GM12878 (cell line): ENCODE results near the gene ST6GALNAC3. TPM values are rescaled to one million over a fixed set of nuclear protein-coding genes. Genes with fewer than 3 reads are reported as not detected.

Experiments
- ATAC-seq: fragments of 200-7000 bp; cut with Tn5 transposase; 3 replicates; pipeline ENCODE4 v1.9.1; 2020; ENCODE audit warnings: mild to moderate bottlenecking, moderate library complexity
- BruUV-seq: library from RNA; stranded (reverse); fragments of 400-500 nt; replicated peaks from 2 replicates; lab custom pipeline; 2021; lab: Mats Ljungman, UMichigan
- CTCF ChIA-PET: fragments of 300-600 bp; sonication (Branson Sonifier 250); formaldehyde crosslinking; extraction: SDS; loops from one replicate; lab custom pipeline; 2021; ENCODE audit warnings: inconsistent platforms; lab: Yijun Ruan, JAX
- POLR2A ChIA-PET: fragments of 350-600 bp; formaldehyde crosslinking; extraction: SDS; loops from one replicate; lab custom pipeline; 2021; ENCODE audit warnings: inconsistent platforms; lab: Charles Lee
- RAD21 ChIA-PET: fragments of 300-600 bp; sonication (Branson Sonifier 250); formaldehyde crosslinking; loops from one replicate; lab custom pipeline; 2023; ENCODE audit warnings: antibody characterized with exemption; ENCODE audit not compliant: unreplicated experiment; lab: Charles Lee
- SMC1A ChIA-PET: fragments of 300-600 bp; sonication (Branson Sonifier 250); formaldehyde crosslinking; loops from one replicate; lab custom pipeline; 2023; ENCODE audit not compliant: unreplicated experiment, uncharacterized antibody; lab: Charles Lee
- DNase-seq: peaks from one replicate; pipeline ENCODE4 v3.0.0-alpha.2; 2011; ENCODE audit warnings: low read depth, low spot score
- FAIRE-seq: peaks from 3 replicates; lab custom pipeline; 2011; peaks lifted over from hg19 to GRCh38; lab: Jason Lieb, UNC
- H2AFZ ChIP-seq: 2 replicates; pipeline ENCODE4 v1.6.0; 2011; ENCODE audit warnings: low read depth, low read length, control low read depth; ENCODE audit not compliant: control insufficient read depth
- H3K27ac ChIP-seq: 2 replicates; pipeline ENCODE4 v1.5.1; 2011; ENCODE audit warnings: control low read depth; ENCODE audit not compliant: control insufficient read depth, insufficient read depth
- H3K27me3 ChIP-seq, 2 experiments: replicated peaks in 1 of 2; 2 replicates each; pipeline versions ENCODE4 v1.6.0 to v1.6.1; 2011; ENCODE audit warnings: low read length in 1 of 2; ENCODE audit not compliant: control insufficient read depth in 2 of 2, insufficient read depth in 2 of 2
- H3K36me3 ChIP-seq, 2 experiments: 2 replicates each; pipeline ENCODE4 v1.5.1; 2011; ENCODE audit warnings: low read length in 1 of 2; ENCODE audit not compliant: control insufficient read depth in 2 of 2, insufficient read depth in 2 of 2
- H3K4me1 ChIP-seq: 2 replicates; pipeline ENCODE4 v1.6.1; 2011; ENCODE audit warnings: mild to moderate bottlenecking, low read length, moderate library complexity, mixed read lengths; ENCODE audit not compliant: control insufficient read depth, insufficient read depth
- H3K4me2 ChIP-seq: 2 replicates; pipeline ENCODE4 v1.6.0; 2011; ENCODE audit warnings: control low read depth; ENCODE audit not compliant: control insufficient read depth, insufficient read depth
- H3K4me3 ChIP-seq: fragments of 200-600 bp; sonication (generic); 2 replicates; pipeline ENCODE4 v1.5.1; 2016
- H3K79me2 ChIP-seq: 2 replicates; pipeline ENCODE4 v1.6.0; 2011; ENCODE audit warnings: low read length; ENCODE audit not compliant: control insufficient read depth, insufficient read depth
- H3K9ac ChIP-seq: 2 replicates; pipeline ENCODE4 v1.8.0; 2011; ENCODE audit warnings: low read length, control low read depth, mixed read lengths; ENCODE audit not compliant: control insufficient read depth, insufficient read depth
- H3K9me3 ChIP-seq: replicated peaks from 3 replicates; pipeline ENCODE4 v1.5.1; 2011; ENCODE audit warnings: mild to moderate bottlenecking, low read length; ENCODE audit not compliant: control insufficient read depth, insufficient read depth
- H4K20me1 ChIP-seq: 2 replicates; pipeline ENCODE4 v1.6.0; 2011; ENCODE audit not compliant: control insufficient read depth, insufficient read depth
- BCL3 ChIP-seq: IDR thresholded peaks from 2 replicates; pipeline ENCODE4 v1.6.1; 2011; ENCODE audit warnings: borderline replicate concordance, low read depth, mild to moderate bottlenecking, moderate library complexity, low read length; ENCODE audit not compliant: insufficient read depth, poor library complexity, severe bottlenecking
- BHLHE40 ChIP-seq, 2 experiments: fragments of 450-650 bp in 1 of 2; IDR thresholded peaks; 2 replicates each; pipeline ENCODE4 v1.6.1; 2011 to 2017; ENCODE audit warnings: low read depth in 2 of 2, borderline replicate concordance in 1 of 2, improper control_type of control experiment in 1 of 2, low read length in 1 of 2, mild to moderate bottlenecking in 1 of 2
- BRCA1 ChIP-seq: IDR thresholded peaks from 2 replicates; pipeline ENCODE4 v1.6.1; 2011; ENCODE audit warnings: low read depth, low read length, improper control_type of control experiment
- ELK1 ChIP-seq: IDR thresholded peaks from 2 replicates; pipeline ENCODE4 v1.6.1; 2012; ENCODE audit warnings: low read depth, low read length, improper control_type of control experiment
- ESRRA ChIP-seq: IDR thresholded peaks from 2 replicates; pipeline ENCODE4 v1.6.1; 2012; ENCODE audit warnings: mild to moderate bottlenecking, low read length, improper control_type of control experiment
- EZH2 ChIP-seq: IDR thresholded peaks from 2 replicates; pipeline ENCODE4 v1.6.1; 2012; ENCODE audit warnings: low read depth, mild to moderate bottlenecking, control low read depth, inconsistent platforms, low read length, borderline replicate concordance; ENCODE audit not compliant: control insufficient read depth
- NFYA ChIP-seq: IDR thresholded peaks from 2 replicates; pipeline ENCODE4 v1.6.1; 2011; ENCODE audit warnings: low read depth, mild to moderate bottlenecking, low read length, improper control_type of control experiment, borderline replicate concordance
- NRF1 ChIP-seq: conservative IDR thresholded peaks from 2 replicates; pipeline ENCODE4 v1.6.1; 2011; ENCODE audit warnings: mild to moderate bottlenecking, low read depth, low read length, improper control_type of control experiment
- REST ChIP-seq: IDR thresholded peaks from 2 replicates; pipeline ENCODE4 v1.6.1; 2012; ENCODE audit warnings: mild to moderate bottlenecking, low read depth, low read length
- SMAD1 ChIP-seq: fragments of 450-650 bp; IDR thresholded peaks from 2 replicates; pipeline ENCODE4 v1.6.1; 2018; ENCODE audit warnings: mild to moderate bottlenecking, low read depth; ENCODE audit not compliant: partially characterized antibody
- USF1 ChIP-seq: IDR thresholded peaks from 2 replicates; pipeline ENCODE4 v1.6.1; 2011; ENCODE audit warnings: borderline replicate concordance, low read depth, mild to moderate bottlenecking, moderate library complexity, mixed read lengths, low read length; ENCODE audit not compliant: insufficient read depth; ENCODE audit errors: extremely low read length
- ZBTB33 ChIP-seq: fragments of 450-650 bp; IDR thresholded peaks from 2 replicates; pipeline ENCODE4 v1.6.1; 2017; ENCODE audit warnings: mild to moderate bottlenecking
- ZNF274 ChIP-seq: IDR thresholded peaks from one replicate; pipeline ENCODE4 v1.8.0; 2011; ENCODE audit not compliant: insufficient read length, insufficient read depth
- in situ Hi-C: fragments of 300-500 bp; cut with MboI; formaldehyde crosslinking; loops from 9 replicates; pipeline ENCODE4 v1.14.3; 2018; ENCODE audit warnings: mixed read lengths
- intact Hi-C: fragments of 100-400 bp; cut with micrococcal nuclease; formaldehyde crosslinking; loops from one replicate; pipeline ENCODE4 v1.14.2; 2022; ENCODE audit not compliant: unreplicated experiment
- polyA plus RNA-seq, 11 experiments: library from polyadenylated mRNA; depleted of rRNA in 4 of 11; unstranded in 6 of 11; stranded (reverse) in 5 of 11; fragments of >200 nt; fragmentation: Nextera tagmentation in 4 of 11; fragmentation: Illumina TruSeq in 1 of 11; extraction: Ambion mirVana in 4 of 11; extraction: Trizol in 1 of 11; gene quantifications; 1 replicate in 1 of 11; 2 replicates in 10 of 11; pipeline versions ENCODE4 v1.2.1 to v1.2.3, GENCODE V29; 2011 to 2016; ENCODE audit warnings: inconsistent platforms in 2 of 11, missing spikeins in 2 of 11, low read depth in 1 of 11
- total RNA-seq, 4 experiments: library from RNA; depleted of rRNA in 3 of 4; stranded (reverse); fragments of >200 nt in 3 of 4; fragmentation: Illumina TruSeq in 1 of 4; extraction: Trizol in 1 of 4; gene quantifications; 2 replicates each; pipeline versions ENCODE4 v1.2.1 to v1.2.3, GENCODE V29; 2013 to 2021

The ST6GALNAC3 gene
- total and polyA plus RNA-seq, 10 of the 15 experiments (the other 5 are each of a cell fraction or from before 2014, with no cell fraction given), result 0.04 to 0.68 (median 0.18) TPM; not detected in 3

GRCh38 chr1:76477156-76477555 lies 402.6 kb downstream of the ST6GALNAC3 start (continued):
- TF ChIP-seq REST (no peak), NRF1 (no peak), BRCA1 (no peak)

- FAIRE-seq, result no peak
- TF ChIP-seq ELK1 (no peak), ESRRA (no peak), ZNF274 (no peak), USF1 (no peak), ZBTB33 (no peak), BRCA1 (no peak), NFYA (no peak), BCL3 (no peak), SMAD1 (no peak), BHLHE40 (IDR thresholded peaks at IDR 0.05; ENCODE audit: borderline replicate concordance in 1 of 2, low read depth in 2 of 2, low read length in 1 of 2) (no peak), EZH2 (no peak)
Measured at GRCh38 chr1:76480827-76481226, 406.3 kb downstream of the ST6GALNAC3 start.

More at GRCh38 chr1:76480827-76481226, 406.3 kb downstream of the ST6GALNAC3 start:
- Histone ChIP-seq H3K4me1 (no peaks in the 10 kb centered on the region), H2AFZ (no peak overlapping the region), H3K9ac (no peak overlapping the region), H3K27ac (no peak overlapping the region), H3K4me3 (no peak overlapping the region), H3K36me3 (no peaks in the 10 kb centered on the region), H3K4me2 (no peak overlapping the region), H3K79me2 (no peaks in the 10 kb centered on the region), H3K9me3 (no peaks in the 10 kb centered on the region), H3K27me3 (no peaks in the 10 kb centered on the region), H4K20me1 (no peaks in the 10 kb centered on the region)
- in situ Hi-C loops, result no loop called here
- BruUV-seq, result no TSS peak
- SMC1A ChIA-PET, result no interaction called here
- CTCF ChIA-PET, result no interaction called here
- DNase-seq (no peak), ATAC-seq (no peak)
- POLR2A ChIA-PET, result no interaction called here
- RAD21 ChIA-PET, result no interaction called here
- intact Hi-C loops, result no loop called here
